ENCODE measurements around the gene TPRG1L. TPM values are rescaled to one million over a fixed set of nuclear protein-coding genes. Genes with fewer than 3 reads are reported as not detected.

TPRG1L gene
- total and polyA plus RNA-seq, 2 of the 4 experiments (the other 2 are of a cell fraction), result 25.3 to 39.5 TPM

DNA sequence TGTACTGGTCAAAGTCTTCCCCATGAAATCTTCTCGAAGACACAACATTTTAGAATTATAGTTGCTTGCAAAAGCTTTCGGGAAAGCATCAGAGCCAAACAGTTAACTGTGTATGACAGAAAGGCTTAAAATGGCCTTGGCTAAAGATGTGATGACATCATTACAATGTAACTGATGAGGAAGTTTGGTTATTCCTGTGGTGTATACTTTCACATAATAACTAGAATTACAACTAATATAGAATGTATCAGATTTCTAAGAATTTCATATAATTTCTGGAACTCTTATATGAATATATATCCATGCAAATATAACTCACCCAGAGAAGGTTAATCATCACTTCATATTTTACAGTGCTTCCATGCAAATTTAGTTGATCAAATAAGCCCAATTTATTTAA, 35.9 kb downstream of the TPRG1L start:
- Histone ChIP-seq H3K4me2 (ENCODE audit: low read depth, low read length) (no peak overlapping the region), H3K9me3 (ENCODE audit: control insufficient read depth, insufficient read depth, low read length) (no peaks in the 10 kb centered on the region), H3K27me3 (ENCODE audit: control insufficient read depth, insufficient read depth, low read length) (peaks cover 37% of the 10 kb centered on the region), H3K14ac (replicated peaks; ENCODE audit: low read depth, low read length) (no peak overlapping the region), H2AFZ (replicated peaks; ENCODE audit: low read length, poor library complexity) (no peak overlapping the region), H3K27ac (ENCODE audit: insufficient read depth, low read length) (no peak overlapping the region), H2AK9ac (replicated peaks; ENCODE audit: low read depth, low read length, poor library complexity) (no peak overlapping the region), H3K79me1 (ENCODE audit: low read depth in 1 of 2, low read length in 2 of 2) (no peaks in the 10 kb centered on the region), H4K8ac (ENCODE audit: low read depth in 2 of 2, low read length in 2 of 2) (no peak overlapping the region), H3K4ac (ENCODE audit: low read depth, low read length) (no peak overlapping the region), H3K36me3 (ENCODE audit: control insufficient read depth, insufficient read depth, low read length) (no peaks in the 10 kb centered on the region), H3K18ac (ENCODE audit: low read depth, low read length) (no peak overlapping the region), H4K5ac (ENCODE audit: low read depth, low read length) (no peak overlapping the region), H3K9me1 (ENCODE audit: insufficient read depth, low read length) (no peaks in the 10 kb centered on the region), H2AK5ac (ENCODE audit: low read depth, low read length) (no peak overlapping the region), H2BK5ac (ENCODE audit: low read depth, low read length, poor library complexity, severe bottlenecking) (no peak overlapping the region), H3K9ac (ENCODE audit: low read depth, low read length) (no peak overlapping the region), H2BK120ac (ENCODE audit: low read depth, low read length) (no peak overlapping the region), H3K23ac (ENCODE audit: low read depth, low read length) (no peak overlapping the region), H2BK20ac (ENCODE audit: low read depth, low read length) (no peak overlapping the region), H3K4me1 (ENCODE audit: control insufficient read depth, insufficient read depth, low read length) (no peaks in the 10 kb centered on the region), H3K4me3 (ENCODE audit: insufficient read depth, low read depth, low read length) (no peak overlapping the region), H4K20me1 (ENCODE audit: insufficient read depth, low read length) (no peaks in the 10 kb centered on the region), H2BK15ac (ENCODE audit: low read depth, low read length) (no peak overlapping the region), H4K91ac (ENCODE audit: insufficient read depth, low read depth, low read length) (no peak overlapping the region), H3K56ac (ENCODE audit: extremely low read depth, insufficient read depth, low read length) (no peak overlapping the region)
- ChIA-PET CTCF (no interaction called here), POLR2A (ENCODE audit: unreplicated experiment) (interaction anchor here (0.6 kb wide), 1 partner anchor 68 kb away, joined by 3 read pairs; no protein-coding TSS in a partner anchor)
- intact Hi-C loops (cut with micrococcal nuclease), result no loop called here
- no peak for TF ChIP-seq SMC3 (IDR thresholded peaks at IDR 0.05; ENCODE audit: low read depth, low read length)
- no peak for TF ChIP-seq FOS (IDR thresholded peaks at IDR 0.05; ENCODE audit: low read depth, low read length)
- TF ChIP-seq CEBPB (IDR thresholded peaks at IDR 0.05; ENCODE audit: low read depth, low read length), result no peak
- TF ChIP-seq, protein P1, sequence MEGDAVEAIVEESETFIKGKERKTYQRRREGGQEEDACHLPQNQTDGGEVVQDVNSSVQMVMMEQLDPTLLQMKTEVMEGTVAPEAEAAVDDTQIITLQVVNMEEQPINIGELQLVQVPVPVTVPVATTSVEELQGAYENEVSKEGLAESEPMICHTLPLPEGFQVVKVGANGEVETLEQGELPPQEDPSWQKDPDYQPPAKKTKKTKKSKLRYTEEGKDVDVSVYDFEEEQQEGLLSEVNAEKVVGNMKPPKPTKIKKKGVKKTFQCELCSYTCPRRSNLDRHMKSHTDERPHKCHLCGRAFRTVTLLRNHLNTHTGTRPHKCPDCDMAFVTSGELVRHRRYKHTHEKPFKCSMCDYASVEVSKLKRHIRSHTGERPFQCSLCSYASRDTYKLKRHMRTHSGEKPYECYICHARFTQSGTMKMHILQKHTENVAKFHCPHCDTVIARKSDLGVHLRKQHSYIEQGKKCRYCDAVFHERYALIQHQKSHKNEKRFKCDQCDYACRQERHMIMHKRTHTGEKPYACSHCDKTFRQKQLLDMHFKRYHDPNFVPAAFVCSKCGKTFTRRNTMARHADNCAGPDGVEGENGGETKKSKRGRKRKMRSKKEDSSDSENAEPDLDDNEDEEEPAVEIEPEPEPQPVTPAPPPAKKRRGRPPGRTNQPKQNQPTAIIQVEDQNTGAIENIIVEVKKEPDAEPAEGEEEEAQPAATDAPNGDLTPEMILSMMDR (conservative IDR thresholded peaks at IDR 0.05; ENCODE audit: low read depth, low read length), result no peak
- no peak for TF ChIP-seq MXI1 (IDR thresholded peaks at IDR 0.05; ENCODE audit: borderline replicate concordance, low read depth, low read length)
- TF ChIP-seq RAD21 (IDR thresholded peaks at IDR 0.05; ENCODE audit: low read length), result no peak
- TF ChIP-seq, protein P2, sequence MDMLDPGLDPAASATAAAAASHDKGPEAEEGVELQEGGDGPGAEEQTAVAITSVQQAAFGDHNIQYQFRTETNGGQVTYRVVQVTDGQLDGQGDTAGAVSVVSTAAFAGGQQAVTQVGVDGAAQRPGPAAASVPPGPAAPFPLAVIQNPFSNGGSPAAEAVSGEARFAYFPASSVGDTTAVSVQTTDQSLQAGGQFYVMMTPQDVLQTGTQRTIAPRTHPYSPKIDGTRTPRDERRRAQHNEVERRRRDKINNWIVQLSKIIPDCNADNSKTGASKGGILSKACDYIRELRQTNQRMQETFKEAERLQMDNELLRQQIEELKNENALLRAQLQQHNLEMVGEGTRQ (IDR thresholded peaks at IDR 0.05; ENCODE audit: low read depth, low read length), result no peak
- TF ChIP-seq NFE2L2 (IDR thresholded peaks at IDR 0.05; ENCODE audit: low read depth, low read length), result no peak
- TF ChIP-seq BHLHE40 (IDR thresholded peaks at IDR 0.05; ENCODE audit: low read depth, low read length), result no peak
- TF ChIP-seq CHD1 (IDR thresholded peaks at IDR 0.05; ENCODE audit: low read depth, low read length), result no peak
- TF ChIP-seq ELK1 (IDR thresholded peaks at IDR 0.05; ENCODE audit: borderline replicate concordance, low read depth, low read length), result no peak
- TF ChIP-seq MAZ (IDR thresholded peaks at IDR 0.05; ENCODE audit: borderline replicate concordance, low read depth, low read length), result no peak
- no peak for TF ChIP-seq POLR2A (IDR thresholded peaks at IDR 0.05; ENCODE audit: low read depth, low read length)
- TF ChIP-seq RCOR1 (IDR thresholded peaks at IDR 0.05; ENCODE audit: insufficient replicate concordance, low read length), result no peak
- TF ChIP-seq RFX5 (IDR thresholded peaks at IDR 0.05; ENCODE audit: low read depth, low read length), result no peak
- TF ChIP-seq MAFK (IDR thresholded peaks at IDR 0.05; ENCODE audit: low read depth, low read length), result no peak
- no peak for DNase-seq
- BruUV-seq (replicated peaks), result no TSS peak
- WGBS, 2 experiments (ENCODE audit: extremely low coverage in 2 of 2, insufficient read length in 1 of 2), result no CpG with 5 or more reads among the region's 2 CpGs
- dilution Hi-C loops (cut with HindIII; ENCODE audit: low sequenced_read_pairs, unreplicated experiment), result no loop called here
- in situ Hi-C loops (cut with MboI; ENCODE audit: low sequenced_read_pairs), result no loop called here
- no peak for ATAC-seq (ENCODE audit: low read depth)

All from IMR-90 (cell line).